Thyroid gland (tissue), 4 donors: ENCODE measurements around the gene ARNT2. TPM values are rescaled to one million over a fixed set of nuclear protein-coding genes. Genes with fewer than 3 reads are reported as not detected.

ENCODE experiments used
- DNase-seq, 2 donors: peaks; one replicate each; pipeline ENCODE4 v3.0.0-alpha.2; 2019
- H3K27ac ChIP-seq, 3 donors: fragments of 200-600 bp; sonication (generic); 1 replicate in 2 of 3; 2 replicates in 1 of 3; pipeline ENCODE4 v1.5.1; 2016 to 2019; ENCODE audit warnings: mild to moderate bottlenecking in 1 of 3, moderate library complexity in 1 of 3
- H3K27me3 ChIP-seq: fragments of 200-600 bp; sonication (generic); one replicate; pipeline ENCODE4 v1.5.1; 2019
- H3K36me3 ChIP-seq, 2 donors: fragments of 200-600 bp; sonication (generic); one replicate each; pipeline ENCODE4 v1.5.1; 2016 to 2019
- H3K4me1 ChIP-seq, 2 donors: fragments of 200-600 bp; sonication (generic); one replicate each; pipeline ENCODE4 v1.5.1; 2017 to 2019
- H3K4me3 ChIP-seq, 3 donors: fragments of 200-600 bp; sonication (generic); replicated peaks in 1 of 3; 1 replicate in 2 of 3; 2 replicates in 1 of 3; pipeline ENCODE4 v1.5.1; 2016; ENCODE audit warnings: mild to moderate bottlenecking in 1 of 3
- H3K9me3 ChIP-seq: fragments of 200-600 bp; sonication (generic); one replicate; pipeline ENCODE4 v1.5.1; 2017
- POLR2A ChIP-seq, 2 donors: fragments of 450-650 bp; IDR thresholded peaks; one replicate each; pipeline ENCODE4 v1.6.1; 2017; ENCODE audit warnings: antibody characterized with exemption in 2 of 2, mild to moderate bottlenecking in 2 of 2, moderate library complexity in 1 of 2
- WGBS, 2 donors: methylation state at CpG; one replicate each; pipeline ENCODE4 v1.1.5; 2017; 5-methylcytosine and 5-hydroxymethylcytosine counted together
- intact Hi-C: fragments of 100-400 bp; cut with DNase I; formaldehyde crosslinking; loops from one replicate; pipeline ENCODE4 v1.15.1; 2023
- total RNA-seq, 4 donors: library from RNA; depleted of rRNA; stranded (reverse); fragments of >200 nt; gene quantifications; one replicate each; pipeline ENCODE4 v1.2.3, GENCODE V29; 2016
- TF ChIP-seq, protein P1 (sequence below), 6 experiments: fragments of 200-600 bp in 3 of 6; fragments of 450-650 bp in 3 of 6; sonication (generic) in 3 of 6; IDR thresholded peaks; one replicate each; pipeline ENCODE4 v1.5.1; 2016 to 2019; ENCODE audit warnings: antibody characterized with exemption in 6 of 6, mild to moderate bottlenecking in 2 of 6, inconsistent platforms in 1 of 6, moderate library complexity in 1 of 6

The ARNT2 gene
- total RNA-seq, 4 donors from 2014 or later: 9.4 to 19.1 (median 13.8) TPM

GRCh38 chr15:80452166-80452565 is 48.0 kb downstream of the ARNT2 start:
- Histone ChIP-seq H3K27ac (no peak overlapping the region), H3K4me1 (peaks cover 2 to 3% of the 10 kb centered on the region in 2 donors), H3K4me3 (no peak overlapping the region), H3K36me3 (no peaks in the 10 kb centered on the region), H3K27me3 (no peaks in the 10 kb centered on the region), H3K9me3 (no peaks in the 10 kb centered on the region)
- WGBS, 2 donors: 84 to 86% methylated on average over 4 of the region's 4 CpGs
- no peak for DNase-seq
- intact Hi-C loops: loop anchor here (5.0 to 10.0 kb wide), 2 partner anchors 123 to 515 kb away; no protein-coding TSS in a partner anchor
- no peak for TF ChIP-seq POLR2A (IDR thresholded peaks at IDR 0.05)
- TF ChIP-seq, protein P1, sequence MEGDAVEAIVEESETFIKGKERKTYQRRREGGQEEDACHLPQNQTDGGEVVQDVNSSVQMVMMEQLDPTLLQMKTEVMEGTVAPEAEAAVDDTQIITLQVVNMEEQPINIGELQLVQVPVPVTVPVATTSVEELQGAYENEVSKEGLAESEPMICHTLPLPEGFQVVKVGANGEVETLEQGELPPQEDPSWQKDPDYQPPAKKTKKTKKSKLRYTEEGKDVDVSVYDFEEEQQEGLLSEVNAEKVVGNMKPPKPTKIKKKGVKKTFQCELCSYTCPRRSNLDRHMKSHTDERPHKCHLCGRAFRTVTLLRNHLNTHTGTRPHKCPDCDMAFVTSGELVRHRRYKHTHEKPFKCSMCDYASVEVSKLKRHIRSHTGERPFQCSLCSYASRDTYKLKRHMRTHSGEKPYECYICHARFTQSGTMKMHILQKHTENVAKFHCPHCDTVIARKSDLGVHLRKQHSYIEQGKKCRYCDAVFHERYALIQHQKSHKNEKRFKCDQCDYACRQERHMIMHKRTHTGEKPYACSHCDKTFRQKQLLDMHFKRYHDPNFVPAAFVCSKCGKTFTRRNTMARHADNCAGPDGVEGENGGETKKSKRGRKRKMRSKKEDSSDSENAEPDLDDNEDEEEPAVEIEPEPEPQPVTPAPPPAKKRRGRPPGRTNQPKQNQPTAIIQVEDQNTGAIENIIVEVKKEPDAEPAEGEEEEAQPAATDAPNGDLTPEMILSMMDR (IDR thresholded peaks at IDR 0.05): no peak

DNA sequence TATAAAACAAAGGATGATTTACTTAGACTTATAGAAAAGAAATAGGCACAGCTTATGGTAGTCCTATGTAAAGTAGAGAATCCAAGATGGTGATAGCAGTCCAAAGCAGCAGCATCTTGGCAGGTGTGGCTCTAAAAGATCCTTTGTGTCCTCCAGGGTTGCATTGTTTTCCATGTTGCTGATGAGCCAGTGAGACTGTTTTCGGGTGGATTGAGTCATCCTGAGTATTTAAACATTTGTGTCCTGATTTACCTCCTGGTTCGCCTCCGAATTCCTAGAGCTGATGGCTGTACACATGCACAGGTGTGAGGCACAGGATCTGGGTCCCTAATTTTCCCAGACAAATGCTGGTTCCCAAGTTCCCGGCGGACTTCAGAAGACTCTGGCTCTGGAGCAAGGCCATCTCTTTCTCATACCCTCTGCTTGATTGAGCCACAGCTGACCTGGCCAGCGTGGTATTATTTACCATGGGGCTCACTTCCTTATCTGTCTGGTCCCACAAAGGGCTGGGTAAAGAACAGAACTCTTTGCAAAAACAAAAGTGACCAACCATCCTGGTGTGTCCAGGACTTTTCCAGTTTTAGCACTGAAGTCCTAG is 51.0 kb downstream of the ARNT2 start:
- 71 to 86% methylated on average over 6 of the region's 6 CpGs for whole genome bisulfite sequencing, 2 donors
- peaks cover 2 to 3% of the 10 kb centered on the region in 2 donors for H3K4me1 ChIP-seq
- TF ChIP-seq POLR2A (IDR thresholded peaks at IDR 0.05): no peak
- TF ChIP-seq, protein P1 (IDR thresholded peaks at IDR 0.05): no peak
- intact Hi-C loops: loop anchor here (5.0 to 10.0 kb wide), 3 partner anchors 97 to 322 kb away; partner anchors contain the start of gene CEMIP
- no peaks in the 10 kb centered on the region for H3K27me3 ChIP-seq
- no peak overlapping the region for H3K4me3 ChIP-seq
- H3K27ac ChIP-seq: no peak overlapping the region
- H3K9me3 ChIP-seq: no peaks in the 10 kb centered on the region
- DNase-seq: no peak
- no peaks in the 10 kb centered on the region for H3K36me3 ChIP-seq

- DNase-seq: peak; percentile 49 to 55
- intact Hi-C loops: loop anchor here (5.0 to 10.0 kb wide), 3 partner anchors 96 to 321 kb away; partner anchors contain the start of gene CEMIP
- Histone ChIP-seq H3K4me1 (peaks cover 2 to 3% of the 10 kb centered on the region in 2 donors), H3K27me3 (no peaks in the 10 kb centered on the region), H3K27ac (no peak overlapping the region), H3K4me3 (no peak overlapping the region), H3K36me3 (no peaks in the 10 kb centered on the region), H3K9me3 (no peaks in the 10 kb centered on the region)
- no peak for TF ChIP-seq POLR2A (IDR thresholded peaks at IDR 0.05)
- TF ChIP-seq, protein P1 (IDR thresholded peaks at IDR 0.05): peak; percentile 71 to 94 (median 90)
- WGBS, 2 donors: 23% methylated on average over 17 of the region's 17 CpGs
Measured at GRCh38 chr15:80455668-80456442, 51.7 kb downstream of the ARNT2 start.

- TF ChIP-seq POLR2A (IDR thresholded peaks at IDR 0.05): no peak
- TF ChIP-seq, protein P1 (IDR thresholded peaks at IDR 0.05): no peak
- Histone ChIP-seq H3K4me1 (peaks cover 2 to 3% of the 10 kb centered on the region in 2 donors), H3K4me3 (no peak overlapping the region), H3K36me3 (no peaks in the 10 kb centered on the region), H3K27ac (no peak overlapping the region), H3K9me3 (no peaks in the 10 kb centered on the region), H3K27me3 (no peaks in the 10 kb centered on the region)
- intact Hi-C loops: loop anchor here (5.0 to 10.0 kb wide), 3 partner anchors 95 to 320 kb away; partner anchors contain the start of gene CEMIP
- DNase-seq: no peak
- 58 to 80% methylated on average over 4 of the region's 4 CpGs for WGBS, 2 donors
Measured at GRCh38 chr15:80456517-80457492, 52.6 kb downstream of the ARNT2 start.
